ENCODE results near the gene B4GALT6.

The B4GALT6 gene

DNA sequence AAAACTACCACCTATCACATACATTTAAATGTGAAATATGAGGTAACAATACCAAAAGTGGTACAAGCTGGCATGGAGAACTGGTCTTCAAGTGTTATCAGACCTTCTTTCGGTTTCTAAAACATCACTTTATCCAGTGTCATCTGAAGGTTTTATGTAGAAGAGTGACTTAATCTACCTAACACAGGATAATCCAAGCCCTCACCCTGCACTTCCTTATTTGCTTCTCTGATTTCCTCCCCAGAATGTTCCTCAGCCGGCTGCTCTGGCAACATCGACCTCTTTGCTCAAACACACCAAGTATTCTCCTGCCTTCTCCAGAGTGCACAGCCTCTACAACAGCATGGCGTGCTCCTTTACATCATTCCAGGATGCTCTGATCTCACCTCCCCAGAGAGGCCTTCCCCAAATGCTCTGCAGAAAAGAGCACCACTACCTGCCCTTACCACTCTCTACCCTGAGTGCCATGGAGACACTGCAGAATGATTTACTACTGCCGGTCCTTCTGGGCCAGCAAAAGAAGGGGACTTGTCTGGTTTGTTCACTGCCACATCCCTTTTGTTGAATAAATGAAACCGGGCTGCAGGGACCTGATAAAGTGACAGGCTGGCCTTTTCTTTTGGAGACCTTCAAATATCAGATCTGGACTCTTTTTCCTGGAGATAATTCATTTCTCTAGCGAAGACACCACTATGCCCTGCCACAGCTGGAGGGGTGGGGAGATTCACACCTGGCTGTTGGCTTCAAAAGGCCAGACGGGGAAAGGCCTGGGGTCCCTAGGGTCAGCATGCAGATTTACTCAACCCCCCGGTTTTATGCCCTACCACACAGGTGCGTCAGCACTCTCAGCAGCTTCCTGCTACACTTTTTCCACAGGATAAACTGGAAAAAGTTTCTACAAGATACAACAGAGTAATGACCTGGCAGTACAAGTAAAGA is 50.7 kb downstream of the B4GALT6 start:
- no peak for DNase-seq (ENCODE audit: low read depth)

DNA sequence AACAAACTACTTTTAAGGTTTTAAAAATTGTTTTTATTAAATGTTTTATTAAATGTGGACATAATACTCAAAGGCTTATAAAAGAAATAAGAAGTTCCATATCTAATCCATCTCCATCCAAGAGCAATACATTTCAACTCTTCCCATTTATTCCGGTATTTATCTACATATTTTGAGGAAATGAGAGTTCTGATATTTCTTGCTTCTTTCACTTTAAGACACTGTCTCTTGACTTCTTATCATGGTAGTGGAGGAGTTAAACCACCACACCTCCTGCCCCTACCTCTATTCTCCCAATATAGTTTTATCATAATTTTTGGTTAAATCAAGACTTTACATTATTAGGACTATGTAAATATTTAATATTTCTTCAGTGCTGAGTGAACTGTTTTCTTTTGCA is 52.0 kb downstream of the B4GALT6 start:
- no peak for DNase-seq (ENCODE audit: low read depth)

- no peak for DNase-seq (ENCODE audit: low read depth)
These were observed 52.9 kb downstream of the B4GALT6 start for GRCh38 chr18:31631526-31631925.

- no peak for DNase-seq (ENCODE audit: low read depth)
These were observed 53.8 kb downstream of the B4GALT6 start for GRCh38 chr18:31630549-31630948.

DNA sequence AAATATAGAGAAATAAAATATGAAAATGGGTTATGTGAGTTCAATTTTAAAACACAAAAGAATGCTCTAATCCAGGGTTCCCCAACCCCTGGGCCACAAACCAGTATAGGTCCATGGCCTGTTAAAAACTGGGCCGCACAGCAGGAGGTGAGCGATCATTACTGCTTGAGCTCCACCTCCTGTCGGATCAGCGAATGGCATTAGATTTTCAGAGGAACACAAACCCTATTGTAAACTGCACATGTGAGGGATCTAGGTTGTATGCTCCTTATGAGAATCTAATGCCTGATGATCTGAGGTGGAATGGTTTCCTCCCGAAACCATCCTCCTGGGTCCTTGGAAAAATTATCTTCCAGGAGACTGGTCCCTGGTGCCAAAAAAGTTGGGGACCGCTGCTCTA is 58.0 kb downstream of the B4GALT6 start:
- no peak for DNase-seq (ENCODE audit: low read depth)

- DNase-seq (ENCODE audit: low read depth): no peak
These were observed 59.3 kb downstream of the B4GALT6 start for GRCh38 chr18:31624892-31625640.

GRCh38 chr18:31619291-31619690 is 65.1 kb downstream of the B4GALT6 start:
- no peak for DNase-seq (ENCODE audit: low read depth)

DNA sequence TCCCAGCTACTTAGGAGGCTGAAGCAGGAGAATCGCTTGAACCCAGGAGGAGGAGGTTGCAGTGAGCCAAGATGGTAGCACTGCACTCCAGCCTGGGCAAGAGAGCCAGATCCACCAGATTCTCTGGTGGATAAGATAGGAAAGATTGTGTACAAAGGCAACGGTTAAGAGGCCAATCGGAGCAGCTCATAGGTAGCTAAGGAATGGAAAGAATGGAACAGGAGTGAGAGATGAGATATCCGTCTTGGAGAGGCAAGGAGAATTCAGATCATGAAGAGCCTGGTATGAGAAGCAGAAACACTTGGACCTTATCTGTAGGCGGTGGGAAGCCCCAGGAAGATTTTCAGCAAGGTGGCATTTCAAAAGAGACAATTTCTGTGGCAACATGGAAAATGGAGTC is 65.6 kb downstream of the B4GALT6 start:
- no peak for DNase-seq (ENCODE audit: low read depth)

GRCh38 chr18:31617031-31617717 is 67.2 kb downstream of the B4GALT6 start:
- DNase-seq (ENCODE audit: low read depth): no peak

GRCh38 chr18:31616586-31616985 is 67.8 kb downstream of the B4GALT6 start:
- DNase-seq (ENCODE audit: low read depth): no peak

DNA sequence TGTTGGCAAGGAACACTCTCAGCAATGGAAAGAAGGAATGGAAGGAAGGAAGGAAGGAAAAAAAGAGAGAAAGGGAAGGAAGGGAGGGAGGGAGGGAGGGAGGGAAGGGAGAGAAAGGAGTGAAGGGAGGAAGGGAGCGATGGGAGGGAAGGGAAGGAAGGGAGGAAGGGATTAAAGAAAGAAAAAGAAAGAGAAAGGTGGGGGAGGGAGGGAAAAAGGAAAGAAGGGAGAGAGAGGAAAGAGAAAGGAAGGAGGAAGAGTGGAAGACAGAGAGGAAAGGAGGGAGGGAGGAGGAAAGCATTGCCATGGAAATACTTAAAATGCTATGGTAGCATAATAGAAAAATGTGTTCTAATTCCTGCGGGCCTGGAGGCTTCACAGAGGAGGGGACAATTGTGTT is 70.3 kb downstream of the B4GALT6 start:
- DNase-seq (ENCODE audit: low read depth): no peak

DNA sequence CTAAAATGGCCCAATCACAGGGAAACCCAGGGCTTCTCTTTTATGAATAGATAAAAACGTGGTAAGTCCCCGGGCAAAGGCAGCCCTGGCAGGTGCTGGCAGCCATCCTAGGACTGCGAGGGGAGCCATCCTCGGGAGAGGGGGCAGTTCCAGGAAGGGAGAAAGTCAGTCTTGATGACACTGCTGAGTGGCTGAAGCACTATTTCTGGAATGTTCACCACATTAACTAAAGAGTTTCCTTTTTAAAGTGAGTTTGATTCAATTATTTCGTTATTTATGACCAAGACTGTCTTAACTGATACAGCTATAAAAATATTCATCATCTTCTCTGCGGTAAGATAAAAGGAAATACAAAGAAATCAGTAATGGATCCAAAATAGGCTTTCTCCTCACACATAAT is 72.3 kb downstream of the B4GALT6 start:
- DNase-seq (ENCODE audit: low read depth): no peak

DNA sequence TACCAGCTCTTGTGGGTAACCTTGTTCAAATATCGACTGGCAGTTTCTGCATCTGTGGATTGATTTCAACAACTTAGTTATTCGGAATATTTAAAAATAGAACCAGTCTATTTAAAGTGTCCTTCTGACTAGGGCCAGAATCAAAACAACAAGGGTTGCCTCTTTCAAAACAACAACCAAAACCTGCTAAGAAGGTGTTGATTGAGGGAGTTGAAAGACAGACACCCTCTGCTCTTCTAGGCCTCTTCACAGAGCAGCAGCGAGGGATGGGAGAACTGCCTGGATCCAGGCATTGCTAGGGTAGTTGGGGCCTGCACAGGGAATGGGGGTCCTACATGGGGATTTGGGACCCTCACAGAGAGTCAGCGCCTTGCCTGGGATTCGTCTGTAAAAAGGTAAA is 72.9 kb downstream of the B4GALT6 start:
- DNase-seq (ENCODE audit: low read depth): no peak

DNA sequence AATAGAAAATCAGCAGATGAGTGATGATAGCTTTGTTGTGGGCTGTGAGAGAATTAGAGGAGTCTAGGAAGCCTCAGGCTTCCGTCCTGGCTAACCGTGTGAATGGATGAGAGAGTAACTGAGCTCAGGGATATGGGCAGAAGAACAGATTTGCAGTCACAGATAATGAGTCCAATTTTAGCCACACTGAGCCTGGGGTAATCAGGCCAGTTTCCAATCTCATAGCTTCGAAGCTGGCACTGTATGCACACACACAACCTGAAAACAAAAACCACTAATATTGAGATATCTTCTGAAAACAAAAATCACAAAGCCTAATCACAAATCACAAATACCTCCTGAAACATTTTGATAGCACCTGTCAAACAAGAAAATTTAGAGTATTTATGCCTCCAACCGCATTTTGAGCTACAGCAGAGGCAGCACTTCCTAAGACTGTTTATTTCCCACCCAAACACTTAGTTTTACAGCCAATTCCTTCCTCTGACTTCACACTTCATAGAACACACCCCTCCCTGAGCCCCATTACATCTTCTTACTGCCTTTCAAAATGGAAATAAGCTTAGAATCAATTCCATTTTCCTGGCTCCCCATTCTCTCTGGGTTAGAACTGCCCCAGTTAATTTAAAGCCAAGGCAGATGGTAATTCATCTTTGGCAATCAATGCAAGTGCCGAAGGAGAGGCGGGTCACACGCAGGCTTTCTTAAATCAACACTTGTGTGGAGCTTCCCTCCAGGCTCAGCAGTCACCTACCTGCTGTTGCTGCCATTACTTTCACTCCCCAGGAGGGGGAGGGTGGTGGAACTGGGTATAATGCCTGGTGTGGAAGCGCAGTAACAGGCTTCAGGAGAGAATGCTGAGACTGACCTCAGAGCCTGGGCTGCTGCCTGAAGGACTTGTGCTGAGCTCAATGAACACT is 73.8 kb downstream of the B4GALT6 start:
- DNase-seq (ENCODE audit: low read depth): no peak

GRCh38 chr18:31609886-31610285 is 74.5 kb downstream of the B4GALT6 start:
- DNase-seq (ENCODE audit: low read depth): no peak

GRCh38 chr18:31607384-31607783 is 77.0 kb downstream of the B4GALT6 start:
- no peak for DNase-seq (ENCODE audit: low read depth)

DNA sequence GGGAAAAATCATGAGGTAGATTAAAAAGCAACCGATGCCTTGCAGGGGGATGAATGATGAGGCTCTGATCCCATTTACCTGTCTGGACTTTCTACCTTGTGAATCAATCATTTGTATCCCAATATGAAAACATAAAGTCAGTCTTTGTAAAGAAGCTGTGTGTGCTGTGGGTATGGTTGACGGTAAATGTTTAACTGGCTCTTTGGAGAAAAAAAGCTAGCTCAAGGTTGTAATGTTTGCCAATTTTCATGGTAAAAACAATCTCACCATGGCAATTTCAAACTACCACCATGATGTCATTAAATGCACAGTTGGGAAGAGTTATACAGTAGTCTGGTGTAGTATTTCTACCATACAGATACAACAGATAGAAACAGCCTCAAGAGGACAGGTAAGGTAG is 78.1 kb downstream of the B4GALT6 start:
- no peak for DNase-seq (ENCODE audit: low read depth)

- no peak for DNase-seq (ENCODE audit: low read depth)
These were observed 81.1 kb downstream of the B4GALT6 start for GRCh38 chr18:31603315-31603714.

GRCh38 chr18:31598021-31598805 is 86.2 kb downstream of the B4GALT6 start:
- no peak for DNase-seq (ENCODE audit: low read depth)

- no peak for DNase-seq (ENCODE audit: low read depth)
These were observed 88.1 kb downstream of the B4GALT6 start for GRCh38 chr18:31596081-31596872.
